T-cell (primary cell): ENCODE data around the gene GFI1B. TPM values are rescaled to one million over a fixed set of nuclear protein-coding genes. Genes with fewer than 3 reads are reported as not detected.

Experiments used
- ATAC-seq, 4 experiments: fragments of 200-7000 bp in 3 of 4; fragments of 150-1000 bp in 1 of 4; cut with Tn5 transposase; replicated peaks in 1 of 4; 1 replicate in 3 of 4; 2 replicates in 1 of 4; pipeline ENCODE4 v1.10.0; 2021; ENCODE audit warnings: moderate library complexity in 3 of 4, mild to moderate bottlenecking in 2 of 4, moderate number of reproducible peaks in 1 of 4
- CTCF ChIA-PET, 2 donors: fragments of 300-600 bp; sonication (Branson Sonifier 250); formaldehyde crosslinking; loops; one replicate each; lab custom pipeline; 2022; ENCODE audit warnings: antibody characterized with exemption in 2 of 2; lab: Charles Lee
- POLR2A ChIA-PET, 2 donors: fragments of 300-600 bp; sonication (Branson Sonifier 250); formaldehyde crosslinking; loops; one replicate each; lab custom pipeline; 2022; ENCODE audit warnings: antibody characterized with exemption in 2 of 2; lab: Charles Lee
- DNase-seq, 35 experiments: peaks; one replicate each; pipeline versions ENCODE4 v3.0.0 to v3.0.0-alpha.2; 2013 to 2023
- H3K27ac ChIP-seq: one replicate; pipeline ENCODE4 v1.5.1; 2013; ENCODE audit warnings: low read length
- H3K27me3 ChIP-seq, 2 experiments: replicated peaks in 1 of 2; 1 replicate in 1 of 2; 2 replicates in 1 of 2; pipeline versions ENCODE4 v1.6.1 to v1.7.0; 2013; ENCODE audit warnings: low read length in 1 of 2, mixed read lengths in 1 of 2; ENCODE audit not compliant: control insufficient read depth in 2 of 2, insufficient read depth in 2 of 2; ENCODE audit errors: extremely low read depth in 1 of 2
- H3K36me3 ChIP-seq, 2 donors: 1 replicate in 1 of 2; 2 replicates in 1 of 2; pipeline versions ENCODE4 v1.6.1 to v1.7.0; 2013; ENCODE audit warnings: low read length in 1 of 2; ENCODE audit not compliant: control insufficient read depth in 2 of 2, insufficient read depth in 1 of 2; ENCODE audit errors: extremely low read depth in 1 of 2
- H3K4me1 ChIP-seq, 2 experiments: 1 replicate in 1 of 2; 2 replicates in 1 of 2; pipeline versions ENCODE4 v1.6.1 to v1.7.0; 2013; ENCODE audit warnings: low read length in 2 of 2, mixed read lengths in 1 of 2; ENCODE audit not compliant: insufficient read depth in 2 of 2, control insufficient read depth in 1 of 2; ENCODE audit errors: extremely low read depth in 1 of 2
- H3K4me3 ChIP-seq, 2 donors: 1 replicate in 1 of 2; 2 replicates in 1 of 2; pipeline versions ENCODE4 v1.5.1 to v1.7.0; 2013; ENCODE audit warnings: mild to moderate bottlenecking in 2 of 2, low read length in 1 of 2, moderate library complexity in 1 of 2; ENCODE audit not compliant: control insufficient read depth in 1 of 2; ENCODE audit errors: extremely low read depth in 1 of 2
- H3K9me3 ChIP-seq: 2 replicates; pipeline ENCODE4 v1.7.0; 2013
- H3K27ac Mint-ChIP-seq, 2 donors: one replicate each; pipeline ENCODE4 v1.8.0; 2020 to 2021; ENCODE audit warnings: mild to moderate bottlenecking in 2 of 2, mixed read lengths in 2 of 2
- H3K27me3 Mint-ChIP-seq, 2 donors: one replicate each; pipeline ENCODE4 v1.8.0; 2021 to 2022; ENCODE audit warnings: mixed read lengths in 2 of 2
- H3K36me3 Mint-ChIP-seq: one replicate; pipeline ENCODE4 v1.8.0; 2021; ENCODE audit warnings: mixed read lengths
- H3K4me1 Mint-ChIP-seq, 3 donors: one replicate each; pipeline ENCODE4 v1.8.0; 2020 to 2022; ENCODE audit warnings: mixed read lengths in 3 of 3, mild to moderate bottlenecking in 1 of 3
- H3K4me3 Mint-ChIP-seq, 3 donors: one replicate each; pipeline ENCODE4 v1.8.0; 2020 to 2022; ENCODE audit warnings: mild to moderate bottlenecking in 3 of 3, mixed read lengths in 3 of 3, moderate library complexity in 3 of 3
- H3K9me3 Mint-ChIP-seq, 3 donors: one replicate each; pipeline ENCODE4 v1.8.0; 2020 to 2022; ENCODE audit warnings: mixed read lengths in 3 of 3
- WGBS: methylation state at CpG from one replicate; pipeline ENCODE4 v1.1.5; 2013; ENCODE audit warnings: missing lambda C conversion rate; ENCODE audit not compliant: insufficient coverage; 5-methylcytosine and 5-hydroxymethylcytosine counted together
- total RNA-seq, 35 experiments: library from RNA in 6 of 35; stranded (reverse) in 6 of 35; fragments of 120-200 nt in 1 of 35; gene quantifications; one replicate each; pipeline versions ENCODE4 v1.2.1 to v1.2.4 and lab custom pipeline; 2013 to 2026

GFI1B gene
- total RNA-seq, 5 donors from 2014 or later (not counting 1 experiment from before 2014, with no cell fraction given): 0.18 to 0.67 (median 0.37) TPM; not detected in 1

- no peaks in the 10 kb centered on the region for H3K9me3 Mint-ChIP-seq
- under 1% methylated on average over 28 of the region's 28 CpGs for WGBS
- DNase-seq: peak in 1 of 35 experiments; percentile 13
Observed at GRCh38 chr9:133029994-133030316, 51.5 kb downstream of the GFI1B start.

GRCh38 chr9:133030317-133031129 lies 52.0 kb downstream of the GFI1B start, which contains the start of gene GTF3C5:
Gene GTF3C5 (plus strand): TSS chr9:133030997. CDS start chr9:133031012, 15 bp downstream.
- Mint-ChIP-seq H3K4me3 (peak within 1 kb of the TSS; percentile 90 to 99 (median 97)), H3K9me3 (no peaks in the 10 kb centered on the region), H3K27me3 (no peaks in the 10 kb centered on the region), H3K36me3 (no peaks in the 10 kb centered on the region), H3K27ac (peak within 1 kb of the TSS; percentile 99), H3K4me1 (peaks cover 41 to 68% (median 60%) of the 10 kb centered on the region in 3 donors)
- H3K9me3 ChIP-seq: no peaks in the 10 kb centered on the region
- peaks cover 14 to 31% of the 10 kb centered on the region in 2 experiments for H3K4me1 ChIP-seq
- peak within 1 kb of the TSS; percentile 86 to 87 for H3K4me3 ChIP-seq
- under 1% methylated on average over 57 of the region's 63 CpGs for WGBS
- ChIA-PET CTCF (interaction anchor here (0.6 to 1.6 kb wide), 9 partner anchors 8 to 794 kb away, joined by 3 to 34 read pairs (median 3); no protein-coding TSS in a partner anchor), POLR2A (interaction anchor here in 1 of 2 donors (0.6 to 1.4 kb wide), 9 partner anchors 103 to 1764 kb away, joined by 3 to 9 read pairs (median 4); no protein-coding TSS in a partner anchor)
- DNase-seq (peak; percentile 82 to 96 (median 92)), ATAC-seq (peak; percentile 96 to 97 (median 96))
- H3K27ac ChIP-seq: peak within 1 kb of the TSS; percentile 84
- no peaks in the 10 kb centered on the region for H3K27me3 ChIP-seq
- H3K36me3 ChIP-seq: no peaks in the 10 kb centered on the region

More at GRCh38 chr9:133029994-133030316, 51.5 kb downstream of the GFI1B start:
- Histone ChIP-seq H3K36me3 (no peaks in the 10 kb centered on the region), H3K27me3 (no peaks in the 10 kb centered on the region), H3K4me3 (peak overlapping the region; percentile 86 to 87), H3K4me1 (peaks cover 14 to 31% of the 10 kb centered on the region in 2 experiments), H3K9me3 (no peaks in the 10 kb centered on the region), H3K27ac (peak overlapping the region; percentile 84)
- peak; percentile 7 to 15 (median 11) for ATAC-seq
- ChIA-PET POLR2A (interaction anchor here in 1 of 2 donors (0.6 to 1.4 kb wide), 7 partner anchors 114 to 1763 kb away, joined by 3 to 9 read pairs (median 4); no protein-coding TSS in a partner anchor), CTCF (interaction anchor here (0.6 to 1.6 kb wide), 8 partner anchors 8 to 794 kb away, joined by 3 to 34 read pairs (median 4); no protein-coding TSS in a partner anchor)
- H3K4me3 Mint-ChIP-seq: peak overlapping the region; percentile 90 to 99 (median 97)
- H3K27me3 Mint-ChIP-seq: no peaks in the 10 kb centered on the region
- H3K4me1 Mint-ChIP-seq: peaks cover 40 to 66% (median 56%) of the 10 kb centered on the region in 3 donors
- peak overlapping the region; percentile 99 for H3K27ac Mint-ChIP-seq
- no peaks in the 10 kb centered on the region for H3K36me3 Mint-ChIP-seq

- no peaks in the 10 kb centered on the region for H3K9me3 ChIP-seq
- H3K27ac Mint-ChIP-seq: peak overlapping the region; percentile 99
- H3K9me3 Mint-ChIP-seq: no peaks in the 10 kb centered on the region
- peak overlapping the region; percentile 90 to 99 (median 97) for H3K4me3 Mint-ChIP-seq
- no peaks in the 10 kb centered on the region for H3K36me3 Mint-ChIP-seq
- CTCF ChIA-PET: interaction anchor here (1.2 to 2.2 kb wide), 4 partner anchors 9 to 117 kb away, joined by 3 to 34 read pairs (median 11); no protein-coding TSS in a partner anchor
- H3K36me3 ChIP-seq: no peaks in the 10 kb centered on the region
- POLR2A ChIA-PET: interaction anchor here in 1 of 2 donors (1.1 to 1.4 kb wide), 2 partner anchors 113 to 341 kb away, joined by 3 to 7 read pairs; no protein-coding TSS in a partner anchor
- peaks cover 14 to 31% of the 10 kb centered on the region in 2 experiments for H3K4me1 ChIP-seq
- H3K27me3 ChIP-seq: no peaks in the 10 kb centered on the region
- H3K4me3 ChIP-seq: peak overlapping the region; percentile 86 to 87
- under 1% methylated on average over 14 of the region's 16 CpGs for WGBS
- peaks cover 41 to 71% (median 65%) of the 10 kb centered on the region in 3 donors for H3K4me1 Mint-ChIP-seq
- ATAC-seq (no peak), DNase-seq (no peak)
- H3K27ac ChIP-seq: peak overlapping the region; percentile 40
- H3K27me3 Mint-ChIP-seq: no peaks in the 10 kb centered on the region
Observed at GRCh38 chr9:133031130-133031422, 52.6 kb downstream of the GFI1B start.

DNA sequence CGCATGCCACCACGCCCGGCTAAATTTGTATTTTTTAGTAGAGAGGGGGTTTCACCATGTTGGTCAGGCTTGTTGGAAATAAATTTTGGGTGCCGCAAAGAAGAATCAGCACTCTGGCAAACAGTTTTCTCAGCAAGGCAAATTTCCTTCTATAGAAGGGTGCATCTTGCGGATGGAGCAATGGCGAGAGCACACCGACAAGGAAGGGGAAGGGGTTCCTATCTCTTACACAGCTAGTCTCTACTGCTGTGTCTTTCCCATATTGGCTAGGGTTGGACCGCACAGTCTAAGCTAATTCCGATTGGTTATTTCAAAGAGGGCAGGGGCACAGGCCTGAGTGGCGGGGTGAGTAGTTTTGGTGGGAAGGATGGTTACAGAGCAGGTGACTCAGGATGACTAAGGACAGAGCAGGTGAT lies 53.0 kb downstream of the GFI1B start:
- ATAC-seq (no peak), DNase-seq (no peak)
- POLR2A ChIA-PET: interaction anchor here in 1 of 2 donors (1.4 kb wide), 1 partner anchor 113 kb away, joined by 7 read pairs; no protein-coding TSS in a partner anchor
- Histone ChIP-seq H3K4me1 (peaks cover 14 to 31% of the 10 kb centered on the region in 2 experiments), H3K9me3 (no peaks in the 10 kb centered on the region), H3K27ac (no peak overlapping the region), H3K27me3 (no peaks in the 10 kb centered on the region), H3K4me3 (peak overlapping the region; percentile 86 to 87), H3K36me3 (no peaks in the 10 kb centered on the region)
- Mint-ChIP-seq H3K27me3 (no peaks in the 10 kb centered on the region), H3K4me3 (peak overlapping the region; percentile 90 to 99 (median 97)), H3K36me3 (no peaks in the 10 kb centered on the region), H3K27ac (peak overlapping the region; percentile 68 to 99), H3K4me1 (peaks cover 41 to 73% (median 67%) of the 10 kb centered on the region in 3 donors), H3K9me3 (no peaks in the 10 kb centered on the region)
- CTCF ChIA-PET: interaction anchor here in 1 of 2 donors (1.6 to 2.2 kb wide), 4 partner anchors 9 to 117 kb away, joined by 5 to 34 read pairs (median 11); no protein-coding TSS in a partner anchor
- 81% methylated on average over 5 of the region's 10 CpGs for WGBS

DNA sequence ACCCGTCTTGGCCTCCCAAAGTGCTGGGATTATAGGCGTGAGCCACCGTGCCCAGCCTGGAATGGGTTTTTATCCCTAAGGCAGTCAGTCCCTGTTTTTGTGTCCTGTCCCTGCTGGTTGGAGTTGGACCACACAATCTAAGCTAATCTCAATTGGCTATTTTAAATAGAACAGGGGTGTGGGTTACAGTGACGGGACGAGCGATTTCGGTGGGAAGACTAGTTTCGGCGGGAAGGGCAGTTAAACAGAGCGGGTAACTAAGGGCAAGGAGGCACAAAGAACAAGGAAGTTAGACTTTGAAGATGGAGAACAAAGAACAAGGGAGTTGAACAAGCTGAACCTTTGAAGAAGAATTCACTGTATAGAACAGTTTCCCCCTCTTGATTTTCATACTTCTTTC lies 53.7 kb downstream of the GFI1B start:
- Histone ChIP-seq H3K9me3 (no peaks in the 10 kb centered on the region), H3K36me3 (peaks cover 0 to 2% of the 10 kb centered on the region in 2 donors), H3K27me3 (no peaks in the 10 kb centered on the region), H3K4me3 (no peak overlapping the region), H3K4me1 (peaks cover 14 to 31% of the 10 kb centered on the region in 2 experiments), H3K27ac (no peak overlapping the region)
- Mint-ChIP-seq H3K27ac (peak overlapping the region in 1 of 2 donors; percentile 76), H3K27me3 (no peaks in the 10 kb centered on the region), H3K4me3 (peak overlapping the region; percentile 90 to 99 (median 97)), H3K36me3 (no peaks in the 10 kb centered on the region), H3K4me1 (peaks cover 41 to 73% (median 69%) of the 10 kb centered on the region in 3 donors), H3K9me3 (no peaks in the 10 kb centered on the region)
- ChIA-PET CTCF (interaction anchor here in 1 of 2 donors (1.6 to 2.2 kb wide), 2 partner anchors 10 to 112 kb away, joined by 5 to 8 read pairs; no protein-coding TSS in a partner anchor), POLR2A (no interaction called here)
- WGBS: 100% methylated on average over 1 of the region's 10 CpGs
- DNase-seq (no peak), ATAC-seq (no peak)

DNA sequence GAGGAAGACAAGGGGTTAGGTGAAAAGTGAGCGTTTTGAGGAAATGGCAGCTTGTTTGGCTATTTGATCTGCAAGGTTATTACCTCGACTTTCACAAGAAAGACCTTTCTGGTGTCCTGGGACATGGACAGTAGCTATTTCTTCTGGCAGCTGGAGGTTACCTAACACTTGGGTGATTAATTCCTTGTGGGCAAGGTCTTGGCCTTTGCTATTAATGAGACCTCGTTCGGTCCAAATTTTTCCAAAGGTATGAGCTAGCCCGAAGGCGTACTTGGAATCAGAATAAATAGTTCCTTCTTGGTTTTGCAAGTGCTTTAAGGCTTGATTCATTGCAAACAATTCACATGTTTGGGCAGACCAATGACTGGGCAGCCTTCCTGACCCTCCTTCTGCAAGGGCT lies 57.2 kb downstream of the GFI1B start:
- no peaks in the 10 kb centered on the region for H3K9me3 Mint-ChIP-seq
- Histone ChIP-seq H3K36me3 (peaks cover 0 to 5% of the 10 kb centered on the region in 2 donors), H3K27me3 (no peaks in the 10 kb centered on the region), H3K9me3 (no peaks in the 10 kb centered on the region), H3K4me3 (no peak overlapping the region), H3K27ac (no peak overlapping the region), H3K4me1 (peaks cover 10 to 18% of the 10 kb centered on the region in 2 experiments)
- CTCF ChIA-PET: interaction anchor here in 1 of 2 donors (0.7 kb wide), 1 partner anchor 229 kb away, joined by 3 read pairs; no protein-coding TSS in a partner anchor
- H3K27me3 Mint-ChIP-seq: no peaks in the 10 kb centered on the region
- H3K4me1 Mint-ChIP-seq: peaks cover 56 to 64% (median 61%) of the 10 kb centered on the region in 3 donors
- WGBS: 84% methylated on average over 5 of the region's 6 CpGs
- no peak overlapping the region for H3K4me3 Mint-ChIP-seq
- no peak overlapping the region for H3K27ac Mint-ChIP-seq
- no peak for ATAC-seq
- POLR2A ChIA-PET: no interaction called here
- peaks cover 5% of the 10 kb centered on the region for H3K36me3 Mint-ChIP-seq
- no peak for DNase-seq
